Epidermal melanocyte (primary cell): ENCODE data around the gene TULP4.
"Not testable (repeated sequence)": the region's sequence is repeated elsewhere in the genome, so short reads cannot be mapped to it uniquely, and the experiment has no call there.

Source experiments
- DNase-seq: peaks from one replicate; pipeline ENCODE4 v3.0.0; 2011; ENCODE audit warnings: low spot score; ENCODE audit not compliant: insufficient read length

Gene TULP4

DNA sequence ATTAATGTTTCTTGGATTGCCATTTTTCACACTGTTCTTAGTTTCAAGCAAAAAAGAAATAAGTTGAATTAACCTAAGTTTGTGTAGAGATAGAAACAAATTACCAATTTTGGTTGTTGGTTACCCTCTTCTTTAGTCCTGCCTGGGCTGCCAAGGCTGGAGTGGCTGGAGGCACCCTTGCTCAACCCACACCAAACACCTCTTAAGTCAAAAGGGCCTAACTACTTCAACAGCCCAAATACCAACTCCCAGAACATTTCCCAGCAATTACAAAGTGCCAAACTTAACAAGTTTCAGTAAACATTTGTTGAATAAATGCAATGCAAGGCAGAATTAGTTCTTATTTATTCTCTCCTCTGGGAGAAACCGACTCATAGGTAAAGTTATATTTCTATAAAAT is 209.5 kb downstream of the TULP4 start:
- DNase-seq, result no peak

DNA sequence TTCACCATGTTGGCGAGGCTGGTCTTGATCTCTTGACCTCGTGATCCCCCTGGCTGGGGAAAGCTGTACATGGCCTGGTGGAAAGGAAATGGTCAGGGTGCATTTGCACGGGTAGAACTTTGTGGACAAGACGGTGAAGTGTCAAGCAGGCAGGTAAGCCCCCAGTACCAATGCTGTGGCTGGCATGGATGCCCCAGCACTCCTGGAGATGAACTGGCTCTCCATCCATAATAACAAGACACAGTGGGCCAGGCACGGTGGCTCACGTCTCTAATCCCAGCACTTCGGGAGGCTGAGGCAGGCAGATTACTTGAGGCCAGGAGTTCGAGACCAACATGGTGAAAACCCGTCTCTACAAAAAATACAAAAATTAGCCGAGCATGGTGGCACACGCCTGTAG is 210.4 kb downstream of the TULP4 start:
- no peak for DNase-seq

DNA sequence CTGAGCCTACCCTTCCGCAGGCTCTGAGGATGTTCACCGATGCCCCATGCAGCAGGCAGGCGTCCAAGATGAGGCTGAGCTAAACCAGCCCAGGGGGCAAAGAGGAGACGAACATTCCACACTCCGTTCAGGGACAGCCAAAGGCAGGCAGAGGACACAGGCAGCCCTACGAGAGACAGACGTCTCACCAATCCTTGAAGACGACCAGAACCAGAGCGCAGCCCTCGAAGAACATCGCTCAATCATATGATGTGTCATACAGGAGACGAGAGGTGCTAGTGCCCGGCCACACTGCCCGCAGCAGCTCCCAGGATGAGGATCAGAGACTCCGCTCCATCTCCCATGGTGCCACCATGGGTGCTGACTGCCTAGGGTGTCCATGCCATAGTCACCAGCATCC is 212.0 kb downstream of the TULP4 start:
- no peak for DNase-seq

DNA sequence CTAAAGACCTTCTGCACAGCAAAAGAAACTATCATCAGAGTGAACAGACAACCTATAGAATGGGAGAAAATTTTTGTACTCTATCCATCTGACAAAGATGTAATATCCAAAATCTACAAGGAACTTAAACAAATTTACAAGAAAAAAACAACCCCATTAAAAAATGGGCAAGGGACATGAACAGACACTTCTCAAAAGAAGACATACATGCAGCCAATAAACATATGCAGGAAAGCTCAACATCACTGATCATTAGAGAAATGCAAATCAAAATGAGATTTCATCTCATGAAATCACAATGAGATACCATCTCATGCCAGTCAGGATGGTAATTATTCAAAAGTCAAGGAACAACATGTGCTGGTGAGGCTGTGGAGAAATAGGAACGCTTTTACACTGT is 215.6 kb downstream of the TULP4 start:
- not testable (repeated sequence) for DNase-seq

DNA sequence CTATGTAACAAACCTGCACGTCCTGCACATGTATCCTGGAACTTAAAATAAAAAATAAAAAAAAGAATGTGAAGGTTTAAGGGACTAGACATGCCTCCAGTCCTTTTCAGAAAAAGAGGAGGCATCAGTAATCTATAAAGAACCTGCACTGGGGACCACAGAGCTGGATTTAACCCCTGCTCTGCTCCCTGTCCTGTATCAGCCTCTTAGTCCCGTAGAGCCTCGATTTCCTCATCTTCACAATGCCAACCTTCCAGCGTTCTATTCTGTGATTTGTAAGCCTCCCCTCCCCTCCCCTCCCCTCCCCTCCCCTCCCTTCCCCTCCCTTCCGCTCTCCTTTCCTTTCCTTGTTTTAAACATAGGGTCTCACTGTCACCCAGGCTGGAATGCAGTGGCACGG is 216.6 kb downstream of the TULP4 start:
- no peak for DNase-seq

DNA sequence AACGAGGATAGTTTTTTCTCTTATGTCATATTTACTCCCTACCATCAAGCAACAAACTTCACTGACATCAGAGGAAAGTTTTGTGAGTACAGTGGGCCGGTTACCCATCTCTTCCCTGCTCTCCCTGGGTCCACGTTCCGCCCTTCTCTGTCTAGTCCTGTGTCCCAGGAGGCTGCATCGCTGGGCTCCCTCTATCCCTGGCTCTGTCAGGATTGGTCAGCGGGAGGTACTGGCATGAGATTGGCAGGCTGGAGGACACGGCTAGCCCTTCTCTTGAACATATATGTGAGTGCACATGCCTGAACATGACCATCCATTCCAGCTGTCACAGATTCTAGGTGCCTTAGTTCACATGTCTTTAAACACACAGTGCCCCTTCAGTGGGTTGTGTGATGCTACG is 217.4 kb downstream of the TULP4 start:
- DNase-seq, result no peak

DNA sequence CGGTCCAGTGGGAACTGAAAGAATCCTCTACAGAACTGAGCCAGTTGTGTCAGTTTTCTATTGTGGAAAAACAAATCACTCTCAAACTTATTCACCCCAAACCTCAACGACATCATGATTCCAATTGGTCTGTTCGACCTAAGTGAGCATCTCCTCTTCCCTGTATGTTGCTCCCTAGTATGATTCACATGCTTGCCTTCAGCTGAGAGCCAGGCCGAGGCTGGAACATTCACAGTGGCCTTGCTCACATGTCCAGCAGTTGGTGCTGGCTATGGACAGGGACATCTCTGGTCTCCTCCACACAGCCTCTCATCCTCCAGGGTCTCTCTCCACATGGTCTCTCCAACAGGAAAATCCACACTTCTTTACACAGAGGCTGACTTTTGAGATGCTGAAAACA is 219.3 kb downstream of the TULP4 start:
- no peak for DNase-seq

DNA sequence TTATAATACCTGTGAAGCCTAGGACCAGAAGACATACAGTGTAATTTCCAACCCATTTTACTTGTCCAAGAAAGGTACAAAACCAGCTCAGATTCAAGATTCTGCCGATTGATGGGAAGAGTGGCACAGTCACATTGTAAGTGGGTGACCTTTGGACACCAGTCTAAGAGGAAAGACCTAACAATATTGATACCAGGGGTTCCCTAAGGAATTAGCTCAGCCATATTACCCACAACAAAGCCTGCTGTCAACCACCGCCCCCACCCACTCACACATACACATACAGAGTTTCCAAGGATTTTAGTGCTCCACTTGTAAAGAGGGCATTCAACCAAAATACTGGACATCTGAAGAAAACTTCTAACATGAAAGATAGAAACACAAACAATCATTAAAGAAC is 219.7 kb downstream of the TULP4 start:
- DNase-seq, result no peak

DNA sequence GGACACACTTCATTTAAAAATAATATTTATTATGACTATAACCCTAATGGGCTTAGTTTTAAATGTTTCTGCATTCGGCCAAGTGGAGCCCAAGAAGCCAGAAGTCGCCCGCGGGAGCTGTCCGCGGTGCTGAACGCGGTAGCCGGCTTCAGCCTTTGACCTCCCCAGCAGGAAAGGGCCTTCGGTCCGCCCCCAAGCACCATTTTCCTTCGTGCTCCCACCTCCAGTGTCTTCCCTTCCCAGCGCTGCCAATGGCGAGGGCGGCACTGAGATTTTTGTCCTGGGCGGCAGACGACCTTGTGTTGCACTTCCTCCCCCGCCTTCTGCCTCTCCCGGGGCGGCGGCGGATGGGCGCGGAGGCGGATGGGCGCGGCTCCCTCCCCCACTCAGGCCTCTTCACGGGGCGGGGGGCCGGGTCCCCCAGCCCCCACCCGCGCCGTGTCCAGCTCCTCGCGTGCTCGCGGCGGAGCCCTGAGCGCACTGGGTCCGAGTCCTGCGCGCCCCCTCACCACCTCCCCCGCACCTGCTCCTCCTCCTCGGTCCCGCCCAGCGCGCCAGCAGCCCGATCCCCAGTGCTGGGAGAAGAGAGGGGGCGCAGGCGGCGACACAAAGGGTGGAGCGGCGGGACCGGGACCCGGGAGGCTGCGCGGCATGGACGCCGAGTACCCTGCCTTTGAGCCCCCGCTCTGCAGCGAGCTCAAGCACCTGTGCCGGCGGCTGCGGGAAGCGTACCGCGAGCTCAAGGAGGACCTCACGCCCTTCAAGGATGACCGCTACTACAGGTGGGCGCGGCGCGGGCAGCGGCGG is 224.0 kb downstream of the TULP4 start:
- peak; percentile 75 for DNase-seq

DNA sequence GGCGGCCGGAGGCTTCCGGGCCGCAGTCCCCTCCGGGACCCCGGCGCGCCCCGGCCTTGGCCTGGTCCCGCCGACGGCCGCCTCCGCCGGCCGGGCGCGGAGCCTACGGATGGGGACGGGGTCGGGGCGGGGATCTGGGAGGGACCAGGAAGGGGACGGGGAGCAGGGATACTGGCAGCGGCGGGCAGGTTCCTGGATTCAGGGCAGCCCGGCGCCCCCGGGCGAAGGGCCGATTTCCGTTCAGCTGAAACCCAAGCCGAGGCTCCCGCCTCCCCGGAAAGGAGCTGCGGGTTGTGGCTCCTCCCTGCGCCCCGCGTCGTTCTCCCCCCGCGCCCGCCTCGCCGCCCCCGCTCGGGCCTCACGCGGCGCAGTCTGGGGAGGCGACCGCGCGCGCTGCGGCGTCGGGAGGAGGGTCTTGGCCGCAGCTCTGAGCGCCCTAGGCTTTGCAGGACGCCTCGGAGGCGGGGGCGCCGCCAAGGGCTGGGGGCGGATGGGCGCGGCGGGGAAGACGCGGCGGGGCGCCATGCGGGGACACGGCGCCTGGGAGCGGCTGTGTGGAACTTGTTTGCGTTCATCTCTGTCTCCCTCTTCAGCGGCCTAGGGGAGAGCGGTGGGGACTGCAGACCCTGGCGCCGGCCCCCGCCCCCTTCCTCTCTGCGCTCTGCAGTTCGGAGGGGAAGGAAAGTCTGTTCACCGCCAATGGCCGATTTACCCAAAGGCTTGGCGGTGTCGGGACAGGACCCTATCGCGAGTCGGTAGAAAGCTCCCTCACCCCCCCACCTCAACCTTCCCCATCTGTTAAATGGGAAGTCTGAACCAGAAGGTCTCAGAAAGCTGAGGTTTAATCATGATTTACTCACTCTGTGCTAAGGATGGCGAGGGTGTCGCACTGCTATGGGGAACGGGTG is 224.9 kb downstream of the TULP4 start:
- DNase-seq, result no peak

DNA sequence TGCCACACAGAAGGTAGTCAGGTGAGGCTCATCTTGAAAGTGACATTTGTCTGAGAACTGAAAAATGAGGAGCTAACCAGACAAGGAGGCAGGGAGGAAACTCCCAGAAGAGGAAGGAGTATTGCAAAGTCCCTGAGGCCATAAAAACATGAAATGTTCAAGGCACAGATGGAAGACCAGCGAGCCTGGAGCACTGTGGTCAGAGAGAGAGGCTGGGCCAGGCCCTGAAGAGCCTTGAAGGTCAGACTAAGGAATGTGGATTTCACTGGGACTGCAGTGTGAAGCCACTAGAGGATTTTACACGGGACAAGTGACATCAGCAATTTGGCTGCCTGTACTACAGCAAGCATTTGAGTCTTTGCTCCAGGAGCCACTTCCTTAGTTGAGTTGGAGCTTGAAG is 226.5 kb downstream of the TULP4 start:
- DNase-seq, result no peak

DNA sequence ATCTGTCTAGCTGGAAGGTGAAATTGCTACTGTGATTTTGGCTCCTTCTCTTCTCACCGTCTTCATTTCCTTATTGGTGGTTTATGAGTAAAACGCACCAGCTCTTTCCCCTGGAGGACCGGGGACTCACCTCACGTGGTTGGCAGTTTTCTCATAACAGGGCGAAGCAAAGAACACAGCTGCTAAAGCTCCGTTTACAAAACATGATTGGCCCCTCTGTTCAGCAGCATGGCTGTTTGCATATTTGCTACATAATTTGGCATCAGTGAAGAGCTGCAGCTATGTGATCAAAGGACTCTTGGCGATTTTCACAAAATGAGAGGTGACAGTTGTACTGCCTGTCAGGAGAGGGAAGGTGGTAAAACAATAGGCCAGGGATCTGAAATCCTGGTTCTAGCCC is 227.1 kb downstream of the TULP4 start:
- DNase-seq, result no peak

DNA sequence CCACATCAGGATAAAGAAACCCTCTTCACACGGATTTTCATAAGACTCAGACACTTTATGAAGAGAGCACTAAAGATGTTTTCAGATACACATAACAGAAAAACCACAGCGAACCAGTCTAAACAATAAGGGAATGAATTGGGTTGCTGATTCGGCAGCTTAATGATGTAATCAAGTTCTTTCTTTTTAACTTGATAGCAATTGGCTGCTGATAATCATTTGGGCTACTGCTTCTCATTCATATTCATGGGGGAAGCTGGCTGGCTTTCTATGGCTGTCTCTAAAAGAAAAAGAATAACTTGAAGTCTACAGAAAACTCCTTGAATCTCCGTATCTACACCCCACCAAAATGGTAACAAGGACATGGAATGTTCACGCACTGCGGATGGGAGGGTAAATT is 227.6 kb downstream of the TULP4 start:
- DNase-seq, result no peak

DNA sequence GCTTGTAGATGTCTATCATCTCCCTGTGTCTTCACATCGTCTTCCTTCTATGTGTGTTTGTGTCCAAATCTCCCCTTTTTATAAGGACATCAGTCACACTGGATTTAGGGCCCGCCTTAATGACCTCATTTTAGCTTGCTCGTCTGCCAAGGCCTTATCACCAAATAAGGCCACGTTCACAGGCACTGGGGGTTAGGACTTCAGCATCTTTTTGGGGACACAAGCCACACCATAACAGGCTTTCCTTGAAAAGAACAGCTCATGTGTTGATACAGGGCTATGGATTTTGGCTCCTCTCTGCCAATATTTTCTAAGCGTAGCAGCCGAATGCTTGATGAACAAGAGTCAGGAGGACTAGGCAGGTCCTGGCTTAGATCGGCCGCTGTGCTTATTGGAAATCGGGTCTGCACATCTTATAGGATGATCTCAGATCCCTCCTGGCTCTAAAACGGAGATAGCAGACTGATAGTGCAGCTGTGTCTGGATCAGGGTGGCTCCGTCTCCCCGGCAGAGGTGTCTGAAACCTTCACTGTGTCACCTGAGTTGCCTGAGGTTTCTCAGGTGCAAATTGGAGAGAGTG is 231.4 kb downstream of the TULP4 start:
- no peak for DNase-seq

DNA sequence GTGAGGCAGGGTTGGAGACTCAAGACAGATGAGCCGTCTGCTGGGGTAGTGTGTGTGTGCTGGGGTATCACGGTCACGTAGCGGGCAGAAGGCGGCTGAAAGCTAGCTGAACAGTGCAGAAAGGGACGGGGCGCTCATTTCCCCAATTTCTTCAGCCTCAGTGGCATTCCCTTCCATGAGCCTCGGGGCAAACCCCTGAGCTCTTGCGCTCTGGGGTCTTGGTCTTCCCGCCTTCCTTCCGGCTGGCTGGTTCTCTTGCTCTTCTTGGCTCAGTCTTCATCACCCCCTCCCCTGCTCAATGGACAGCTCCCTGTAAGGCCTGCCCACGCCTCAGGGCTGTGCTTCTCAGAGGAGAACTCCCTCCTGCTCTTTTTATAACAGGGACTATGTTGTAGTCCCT is 232.2 kb downstream of the TULP4 start:
- DNase-seq, result no peak

DNA sequence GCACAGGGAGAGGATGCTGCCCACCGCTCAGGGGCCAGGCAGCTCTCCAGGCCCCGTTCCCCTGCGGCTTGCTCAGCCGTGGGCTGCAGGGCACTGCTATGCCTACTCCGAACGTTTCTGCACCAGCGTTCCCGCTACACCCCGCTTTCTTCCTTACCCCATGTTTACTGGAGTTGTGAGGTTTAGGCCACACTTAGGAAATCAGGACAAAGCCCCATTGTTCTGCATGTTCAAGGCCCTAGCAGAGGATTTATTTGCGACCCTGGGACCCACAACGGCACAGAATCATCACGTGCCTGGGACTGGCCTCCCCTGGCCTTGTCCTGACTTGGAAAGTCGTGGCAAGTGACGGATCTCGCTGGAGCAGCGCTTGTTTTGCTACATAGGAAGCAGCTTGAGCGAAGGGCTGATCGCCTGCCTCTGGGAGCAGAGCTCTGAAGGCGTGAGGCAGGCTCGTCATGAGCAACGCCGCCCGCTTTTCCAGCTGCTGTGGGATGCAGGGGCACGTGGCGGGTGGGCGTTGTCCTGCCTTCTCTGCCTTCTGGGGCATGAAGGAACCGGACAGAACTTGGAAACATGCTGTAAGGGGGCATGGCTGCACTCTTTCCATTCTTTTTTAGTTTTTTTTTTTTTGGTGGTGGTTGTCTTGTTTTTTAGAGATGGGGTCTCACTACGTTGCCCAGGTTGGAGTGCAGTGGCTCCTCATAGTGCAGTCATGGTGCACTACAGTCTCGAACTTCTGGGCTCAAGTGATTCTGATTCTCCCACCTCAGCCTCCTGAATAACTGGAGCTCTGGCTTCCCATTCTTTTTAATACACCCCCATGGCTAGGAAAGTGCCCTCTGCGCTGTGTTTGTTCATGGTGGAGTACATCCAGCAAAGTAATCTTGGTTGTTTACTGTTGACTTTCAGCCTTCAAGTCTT is 233.0 kb downstream of the TULP4 start:
- no peak for DNase-seq

DNA sequence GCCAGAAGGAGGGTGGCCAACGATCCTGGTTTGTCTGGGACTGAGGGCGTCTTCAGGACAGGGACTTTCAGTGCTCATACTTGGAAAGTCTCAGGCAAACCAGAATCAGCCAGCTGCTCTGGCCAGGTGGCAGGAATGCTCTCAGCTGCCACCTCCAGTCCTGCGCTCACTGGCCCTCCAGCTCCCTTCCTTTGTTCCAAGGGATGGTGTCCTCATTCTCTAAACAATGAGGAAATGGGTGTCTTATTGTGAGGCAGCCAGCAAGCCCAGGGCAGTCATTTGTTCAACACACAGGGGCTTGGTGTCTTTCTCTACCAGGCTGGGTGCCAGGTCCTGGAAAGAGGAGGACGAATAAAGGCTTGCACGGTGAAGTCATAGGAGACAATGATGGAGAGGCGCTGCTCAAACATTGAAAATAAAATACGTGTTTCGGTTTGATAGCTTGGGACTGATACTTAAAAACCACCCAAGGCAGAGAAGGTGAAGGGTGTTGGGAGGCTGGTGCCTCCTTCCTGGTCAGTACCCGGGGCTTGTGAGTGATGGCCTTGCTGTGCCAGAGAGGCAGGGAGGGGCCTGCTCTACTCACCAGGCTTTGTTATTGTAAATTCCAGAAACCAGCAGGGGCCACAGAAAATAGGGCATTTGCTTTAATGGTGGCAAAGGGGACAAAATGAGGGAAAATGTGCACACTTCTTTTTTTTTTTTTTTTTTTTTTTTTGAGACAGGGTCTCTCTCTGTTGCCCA is 236.3 kb downstream of the TULP4 start:
- no peak for DNase-seq

DNA sequence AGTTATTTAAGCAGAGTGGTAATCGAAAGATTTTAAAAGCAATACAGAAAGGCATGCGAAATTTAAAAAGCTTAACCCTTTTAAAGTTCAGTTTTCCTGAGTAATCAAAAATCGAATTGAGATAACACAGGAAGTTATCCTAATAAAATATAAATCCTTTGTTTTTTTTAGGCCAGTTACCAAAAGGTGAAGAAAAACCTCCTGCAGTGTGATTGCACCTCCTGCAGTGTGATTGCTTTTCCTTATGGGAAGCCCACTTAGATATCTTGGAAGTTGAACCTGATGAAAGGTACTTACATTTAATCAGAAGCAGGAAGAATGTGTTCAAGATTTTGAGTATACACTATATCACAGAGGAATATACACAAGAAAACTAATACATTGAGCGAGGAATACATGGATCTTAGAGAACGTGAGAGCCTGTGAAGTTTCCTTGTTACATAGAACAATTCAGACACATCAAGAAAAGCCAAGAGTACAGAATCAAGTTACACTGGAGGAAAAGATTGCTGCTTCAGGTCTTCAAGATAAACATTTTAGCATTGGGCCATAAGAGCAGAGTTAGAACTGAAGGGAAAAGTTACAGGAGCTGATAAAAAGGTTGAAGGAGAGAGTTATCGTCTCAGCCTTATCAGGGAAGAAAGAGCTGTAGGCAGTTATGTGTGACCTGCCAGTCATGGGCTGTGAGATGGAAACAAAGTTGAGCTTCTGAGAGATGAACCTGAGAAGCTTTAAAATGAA is 240.0 kb downstream of the TULP4 start:
- no peak for DNase-seq

DNA sequence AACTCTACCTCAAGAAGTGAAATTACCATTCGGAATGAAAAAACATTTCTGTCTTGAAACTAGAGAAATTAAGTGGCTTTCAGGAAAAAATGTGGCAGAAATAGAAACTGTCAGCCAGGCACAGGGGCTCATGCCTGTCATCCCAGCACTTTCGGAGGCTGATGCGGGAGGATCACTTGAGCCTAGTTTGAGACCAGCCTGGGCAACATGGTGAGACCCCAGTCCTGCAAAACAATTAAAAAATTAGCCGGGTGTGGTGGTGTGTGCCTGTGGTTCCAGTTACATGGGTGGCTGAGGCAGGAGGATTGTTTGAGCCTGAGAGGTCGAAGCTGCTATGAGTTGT is 240.5 kb downstream of the TULP4 start:
- DNase-seq, result no peak
